WTC11 (cell line): ENCODE results near the gene MICA. TPM values are rescaled to one million over a fixed set of nuclear protein-coding genes. Genes with fewer than 3 reads are reported as not detected.

Source experiments
- ATAC-seq: fragments of 200-7000 bp; cut with Tn5 transposase; 2 replicates; pipeline ENCODE4 v1.10.0; 2021; ENCODE audit warnings: mild to moderate bottlenecking, moderate library complexity
- CTCF ChIA-PET: fragments of 300-600 bp; sonication (Branson Sonifier 250); formaldehyde crosslinking; loops from one replicate; lab custom pipeline; 2021; ENCODE audit warnings: antibody characterized with exemption; lab: Charles Lee
- POLR2A ChIA-PET: fragments of 350-600 bp; sonication (Branson Sonifier 250); formaldehyde crosslinking; loops from one replicate; lab custom pipeline; 2021; ENCODE audit warnings: antibody characterized with exemption; lab: Charles Lee
- DNase-seq: peaks from one replicate; pipeline ENCODE4 v3.0.0; 2021; ENCODE audit warnings: low spot score
- H3K27ac Mint-ChIP-seq: 2 replicates; pipeline ENCODE4 v1.8.0; 2021; ENCODE audit warnings: mixed read lengths
- H3K27me3 Mint-ChIP-seq: 2 replicates; pipeline ENCODE4 v1.8.0; 2021; ENCODE audit warnings: low read depth, mild to moderate bottlenecking, moderate library complexity, mixed read lengths
- H3K36me3 Mint-ChIP-seq: 2 replicates; pipeline ENCODE4 v1.8.0; 2021; ENCODE audit warnings: mixed read lengths
- H3K4me1 Mint-ChIP-seq: 2 replicates; pipeline ENCODE4 v1.8.0; 2022; ENCODE audit warnings: mixed read lengths
- H3K4me3 Mint-ChIP-seq: 2 replicates; pipeline ENCODE4 v1.8.0; 2021; ENCODE audit warnings: mild to moderate bottlenecking, moderate library complexity, mixed read lengths
- H3K9me3 Mint-ChIP-seq: 2 replicates; pipeline ENCODE4 v1.8.0; 2021; ENCODE audit warnings: mixed read lengths
- CDX4 ChIP-seq: fragments of 250-450 bp; sonication (Bioruptor Pico); IDR thresholded peaks from 2 replicates; pipeline ENCODE4 v1.9.0; 2021; ENCODE audit warnings: moderate library complexity, mild to moderate bottlenecking, inconsistent platforms, borderline replicate concordance
- E2F1 ChIP-seq: sonication (generic); formaldehyde crosslinking; IDR thresholded peaks from 2 replicates; pipeline ENCODE4 v1.8.0; 2022; ENCODE audit warnings: mild to moderate bottlenecking, missing genetic modification reagents
- HMGXB4 ChIP-seq: sonication (generic); formaldehyde crosslinking; IDR thresholded peaks from 2 replicates; pipeline ENCODE4 v1.8.1; 2023; ENCODE audit warnings: mild to moderate bottlenecking, moderate library complexity, missing genetic modification reagents
- IRF2 ChIP-seq: sonication (generic); formaldehyde crosslinking; IDR thresholded peaks from 2 replicates; pipeline ENCODE4 v1.8.0; 2022; ENCODE audit warnings: low read depth, missing genetic modification reagents, borderline replicate concordance
- RELA ChIP-seq: sonication (generic); formaldehyde crosslinking; IDR thresholded peaks from 2 replicates; pipeline ENCODE4 v1.8.1; 2022; ENCODE audit warnings: missing genetic modification reagents, mild to moderate bottlenecking, borderline replicate concordance
- SP1 ChIP-seq: sonication (generic); formaldehyde crosslinking; conservative IDR thresholded peaks from 2 replicates; pipeline ENCODE4 v1.8.1; 2022; ENCODE audit warnings: missing genetic modification reagents
- ZNF281 ChIP-seq: sonication (generic); formaldehyde crosslinking; IDR thresholded peaks from 2 replicates; pipeline ENCODE4 v1.8.0; 2023; ENCODE audit warnings: mild to moderate bottlenecking, missing genetic modification reagents
- total RNA-seq: library from RNA; stranded (reverse); gene quantifications from 3 replicates; pipeline ENCODE4 v1.2.3, GENCODE V29; 2021
- TF ChIP-seq, protein P1 (sequence below): fragments of 200-600 bp; IDR thresholded peaks from 2 replicates; pipeline ENCODE4 v1.8.0; 2022; ENCODE audit warnings: antibody characterized with exemption
- TF ChIP-seq, protein P2 (sequence below): sonication (generic); formaldehyde crosslinking; IDR thresholded peaks from 2 replicates; pipeline ENCODE4 v1.8.1; 2022; ENCODE audit warnings: mild to moderate bottlenecking, missing genetic modification reagents, moderate library complexity, borderline replicate concordance
- TF ChIP-seq, protein P3 (sequence below): fragments of 250-450 bp; sonication (Bioruptor Pico); IDR thresholded peaks from 2 replicates; pipeline ENCODE4 v1.9.0; 2021; ENCODE audit warnings: mild to moderate bottlenecking, borderline replicate concordance

MICA gene
- total RNA-seq, 1 experiment from 2014 or later = 12.9 TPM

GRCh38 chr6:31441365-31442267 is 38.2 kb downstream of the MICA start:
- ChIA-PET POLR2A (interaction anchor here (0.6 to 1.7 kb wide), 3 partner anchors 38 to 686 kb away, joined by 5 to 16 read pairs (median 10); partner anchors contain the start of genes ATF6B and MICA), CTCF (interaction anchor here (0.7 to 4.0 kb wide), 37 partner anchors 10 to 350 kb away, joined by 3 to 181 read pairs (median 4); partner anchors contain the start of genes ATP6V1G2, MICA, MICB and TCF19)
- DNase-seq (peak; percentile 91), ATAC-seq (peak; percentile 87)
- H3K36me3 Mint-ChIP-seq = peaks cover 26% of the 10 kb centered on the region
- H3K27ac Mint-ChIP-seq = no peak overlapping the region
- no peak overlapping the region for H3K4me3 Mint-ChIP-seq
- peaks cover 36% of the 10 kb centered on the region for H3K9me3 Mint-ChIP-seq
- H3K27me3 Mint-ChIP-seq = peaks cover 39% of the 10 kb centered on the region
- TF ChIP-seq RELA = no peak
- TF ChIP-seq, protein P1, sequence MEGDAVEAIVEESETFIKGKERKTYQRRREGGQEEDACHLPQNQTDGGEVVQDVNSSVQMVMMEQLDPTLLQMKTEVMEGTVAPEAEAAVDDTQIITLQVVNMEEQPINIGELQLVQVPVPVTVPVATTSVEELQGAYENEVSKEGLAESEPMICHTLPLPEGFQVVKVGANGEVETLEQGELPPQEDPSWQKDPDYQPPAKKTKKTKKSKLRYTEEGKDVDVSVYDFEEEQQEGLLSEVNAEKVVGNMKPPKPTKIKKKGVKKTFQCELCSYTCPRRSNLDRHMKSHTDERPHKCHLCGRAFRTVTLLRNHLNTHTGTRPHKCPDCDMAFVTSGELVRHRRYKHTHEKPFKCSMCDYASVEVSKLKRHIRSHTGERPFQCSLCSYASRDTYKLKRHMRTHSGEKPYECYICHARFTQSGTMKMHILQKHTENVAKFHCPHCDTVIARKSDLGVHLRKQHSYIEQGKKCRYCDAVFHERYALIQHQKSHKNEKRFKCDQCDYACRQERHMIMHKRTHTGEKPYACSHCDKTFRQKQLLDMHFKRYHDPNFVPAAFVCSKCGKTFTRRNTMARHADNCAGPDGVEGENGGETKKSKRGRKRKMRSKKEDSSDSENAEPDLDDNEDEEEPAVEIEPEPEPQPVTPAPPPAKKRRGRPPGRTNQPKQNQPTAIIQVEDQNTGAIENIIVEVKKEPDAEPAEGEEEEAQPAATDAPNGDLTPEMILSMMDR = peak; percentile 71
- TF ChIP-seq, protein P2, sequence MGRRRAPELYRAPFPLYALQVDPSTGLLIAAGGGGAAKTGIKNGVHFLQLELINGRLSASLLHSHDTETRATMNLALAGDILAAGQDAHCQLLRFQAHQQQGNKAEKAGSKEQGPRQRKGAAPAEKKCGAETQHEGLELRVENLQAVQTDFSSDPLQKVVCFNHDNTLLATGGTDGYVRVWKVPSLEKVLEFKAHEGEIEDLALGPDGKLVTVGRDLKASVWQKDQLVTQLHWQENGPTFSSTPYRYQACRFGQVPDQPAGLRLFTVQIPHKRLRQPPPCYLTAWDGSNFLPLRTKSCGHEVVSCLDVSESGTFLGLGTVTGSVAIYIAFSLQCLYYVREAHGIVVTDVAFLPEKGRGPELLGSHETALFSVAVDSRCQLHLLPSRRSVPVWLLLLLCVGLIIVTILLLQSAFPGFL (CRISPR knock-in tag) = no peak
- TF ChIP-seq HMGXB4 (CRISPR knock-in tag) = no peak
- TF ChIP-seq IRF2 = no peak
- no peak for TF ChIP-seq ZNF281 (CRISPR knock-in tag)
- no peak for TF ChIP-seq SP1 (CRISPR knock-in tag)
- no peak for TF ChIP-seq CDX4
- H3K4me1 Mint-ChIP-seq = peaks cover 13% of the 10 kb centered on the region

- Mint-ChIP-seq H3K9me3 (peaks cover 10% of the 10 kb centered on the region; the same call in 1 of the 2 replicates), H3K27me3 (peaks cover 10% of the 10 kb centered on the region)
These were observed 43.1 kb downstream of the MICA start for GRCh38 chr6:31446481-31446880.

More at GRCh38 chr6:31446481-31446880, 43.1 kb downstream of the MICA start:
- ChIA-PET CTCF (no interaction called here), POLR2A (no interaction called here)
- Mint-ChIP-seq H3K4me1 (peaks cover 18% of the 10 kb centered on the region), H3K36me3 (no peaks in the 10 kb centered on the region), H3K27ac (no peak overlapping the region), H3K4me3 (no peak overlapping the region)
- DNase-seq (no peak), ATAC-seq (no peak)
- TF ChIP-seq E2F1 = no peak
- TF ChIP-seq, protein P3, sequence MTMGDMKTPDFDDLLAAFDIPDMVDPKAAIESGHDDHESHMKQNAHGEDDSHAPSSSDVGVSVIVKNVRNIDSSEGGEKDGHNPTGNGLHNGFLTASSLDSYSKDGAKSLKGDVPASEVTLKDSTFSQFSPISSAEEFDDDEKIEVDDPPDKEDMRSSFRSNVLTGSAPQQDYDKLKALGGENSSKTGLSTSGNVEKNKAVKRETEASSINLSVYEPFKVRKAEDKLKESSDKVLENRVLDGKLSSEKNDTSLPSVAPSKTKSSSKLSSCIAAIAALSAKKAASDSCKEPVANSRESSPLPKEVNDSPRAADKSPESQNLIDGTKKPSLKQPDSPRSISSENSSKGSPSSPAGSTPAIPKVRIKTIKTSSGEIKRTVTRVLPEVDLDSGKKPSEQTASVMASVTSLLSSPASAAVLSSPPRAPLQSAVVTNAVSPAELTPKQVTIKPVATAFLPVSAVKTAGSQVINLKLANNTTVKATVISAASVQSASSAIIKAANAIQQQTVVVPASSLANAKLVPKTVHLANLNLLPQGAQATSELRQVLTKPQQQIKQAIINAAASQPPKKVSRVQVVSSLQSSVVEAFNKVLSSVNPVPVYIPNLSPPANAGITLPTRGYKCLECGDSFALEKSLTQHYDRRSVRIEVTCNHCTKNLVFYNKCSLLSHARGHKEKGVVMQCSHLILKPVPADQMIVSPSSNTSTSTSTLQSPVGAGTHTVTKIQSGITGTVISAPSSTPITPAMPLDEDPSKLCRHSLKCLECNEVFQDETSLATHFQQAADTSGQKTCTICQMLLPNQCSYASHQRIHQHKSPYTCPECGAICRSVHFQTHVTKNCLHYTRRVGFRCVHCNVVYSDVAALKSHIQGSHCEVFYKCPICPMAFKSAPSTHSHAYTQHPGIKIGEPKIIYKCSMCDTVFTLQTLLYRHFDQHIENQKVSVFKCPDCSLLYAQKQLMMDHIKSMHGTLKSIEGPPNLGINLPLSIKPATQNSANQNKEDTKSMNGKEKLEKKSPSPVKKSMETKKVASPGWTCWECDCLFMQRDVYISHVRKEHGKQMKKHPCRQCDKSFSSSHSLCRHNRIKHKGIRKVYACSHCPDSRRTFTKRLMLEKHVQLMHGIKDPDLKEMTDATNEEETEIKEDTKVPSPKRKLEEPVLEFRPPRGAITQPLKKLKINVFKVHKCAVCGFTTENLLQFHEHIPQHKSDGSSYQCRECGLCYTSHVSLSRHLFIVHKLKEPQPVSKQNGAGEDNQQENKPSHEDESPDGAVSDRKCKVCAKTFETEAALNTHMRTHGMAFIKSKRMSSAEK (CRISPR knock-in tag) = no peak
